ENCODE results near the gene GPC6. TPM values are rescaled to one million over a fixed set of nuclear protein-coding genes. Genes with fewer than 3 reads are reported as not detected.
A peak's percentile ranks its signal among the peaks of the same experiment; 100 is the strongest.

The GPC6 gene
- total RNA-seq, 1 donor from 2014 or later, result 42.9 TPM

DNA sequence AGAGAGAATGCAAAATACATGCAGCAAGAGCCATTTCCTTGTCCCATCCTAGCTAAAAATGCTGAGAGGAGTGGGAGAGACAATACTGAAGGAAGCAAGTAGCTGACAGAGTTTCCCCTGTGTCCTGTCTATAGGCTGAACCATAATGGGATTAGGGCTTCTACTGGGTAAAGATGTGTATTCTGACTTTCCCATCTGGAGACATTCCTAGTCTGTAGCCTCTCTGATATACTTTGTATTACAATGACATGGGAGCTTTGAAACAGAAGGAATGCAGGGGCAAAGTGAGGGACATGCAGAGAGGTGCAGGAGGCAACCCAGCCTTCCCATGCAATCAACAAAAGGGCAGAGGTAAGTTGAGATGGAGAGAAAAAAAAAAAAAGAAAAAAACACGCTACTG lies 10.5 kb upstream of the GPC6 start:
- Histone ChIP-seq H3K27me3 (peaks cover 6% of the 10 kb centered on the region), H4K20me1 (ENCODE audit: low read depth) (no peaks in the 10 kb centered on the region), H3K36me3 (no peaks in the 10 kb centered on the region), H3K9me3 (ENCODE audit: low read depth) (no peaks in the 10 kb centered on the region), H3K9ac (no peak overlapping the region), H3K4me2 (no peak overlapping the region), H3K4me3 (no peak overlapping the region), H2AFZ (replicated peaks) (no peak overlapping the region), H3K27ac (no peak overlapping the region), H3K79me2 (ENCODE audit: low read depth) (no peaks in the 10 kb centered on the region), H3K4me1 (peaks cover 6% of the 10 kb centered on the region), H3F3A (ENCODE audit: low read depth) (no peaks in the 10 kb centered on the region)
- H3K27ac Mint-ChIP-seq, result peak overlapping the region; percentile 19
- TF ChIP-seq EZH2phosphoT487 (IDR thresholded peaks at IDR 0.05) (no peak), EZH2 (IDR thresholded peaks at IDR 0.05) (no peak)
- TF ChIP-seq, protein P1, sequence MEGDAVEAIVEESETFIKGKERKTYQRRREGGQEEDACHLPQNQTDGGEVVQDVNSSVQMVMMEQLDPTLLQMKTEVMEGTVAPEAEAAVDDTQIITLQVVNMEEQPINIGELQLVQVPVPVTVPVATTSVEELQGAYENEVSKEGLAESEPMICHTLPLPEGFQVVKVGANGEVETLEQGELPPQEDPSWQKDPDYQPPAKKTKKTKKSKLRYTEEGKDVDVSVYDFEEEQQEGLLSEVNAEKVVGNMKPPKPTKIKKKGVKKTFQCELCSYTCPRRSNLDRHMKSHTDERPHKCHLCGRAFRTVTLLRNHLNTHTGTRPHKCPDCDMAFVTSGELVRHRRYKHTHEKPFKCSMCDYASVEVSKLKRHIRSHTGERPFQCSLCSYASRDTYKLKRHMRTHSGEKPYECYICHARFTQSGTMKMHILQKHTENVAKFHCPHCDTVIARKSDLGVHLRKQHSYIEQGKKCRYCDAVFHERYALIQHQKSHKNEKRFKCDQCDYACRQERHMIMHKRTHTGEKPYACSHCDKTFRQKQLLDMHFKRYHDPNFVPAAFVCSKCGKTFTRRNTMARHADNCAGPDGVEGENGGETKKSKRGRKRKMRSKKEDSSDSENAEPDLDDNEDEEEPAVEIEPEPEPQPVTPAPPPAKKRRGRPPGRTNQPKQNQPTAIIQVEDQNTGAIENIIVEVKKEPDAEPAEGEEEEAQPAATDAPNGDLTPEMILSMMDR (IDR thresholded peaks at IDR 0.05), result no peak
- DNase-seq (ENCODE audit: low spot score), result peak; percentile 15
- H3K4me1 Mint-ChIP-seq, result peaks cover 5% of the 10 kb centered on the region
- H3K36me3 Mint-ChIP-seq, result no peaks in the 10 kb centered on the region
- H3K4me3 Mint-ChIP-seq, result no peak overlapping the region
- no peaks in the 10 kb centered on the region for H3K27me3 Mint-ChIP-seq (ENCODE audit: insufficient read depth, low read depth)
- no peaks in the 10 kb centered on the region for H3K9me3 Mint-ChIP-seq

- Mint-ChIP-seq H3K27me3 (ENCODE audit: insufficient read depth, low read depth) (no peaks in the 10 kb centered on the region), H3K36me3 (no peaks in the 10 kb centered on the region), H3K9me3 (no peaks in the 10 kb centered on the region), H3K4me3 (no peak overlapping the region), H3K4me1 (peaks cover 5% of the 10 kb centered on the region), H3K27ac (no peak overlapping the region)
- Histone ChIP-seq H3K9me3 (ENCODE audit: low read depth) (no peaks in the 10 kb centered on the region), H3K4me3 (no peak overlapping the region), H3K4me1 (peaks cover 6% of the 10 kb centered on the region), H4K20me1 (ENCODE audit: low read depth) (no peaks in the 10 kb centered on the region), H3K4me2 (no peak overlapping the region), H3K27me3 (peaks cover 6% of the 10 kb centered on the region), H3K27ac (no peak overlapping the region), H3K9ac (no peak overlapping the region), H3K79me2 (ENCODE audit: low read depth) (no peaks in the 10 kb centered on the region), H3F3A (ENCODE audit: low read depth) (no peaks in the 10 kb centered on the region), H2AFZ (replicated peaks) (no peak overlapping the region), H3K36me3 (no peaks in the 10 kb centered on the region)
- DNase-seq (ENCODE audit: low spot score), result no peak
- TF ChIP-seq EZH2phosphoT487 (IDR thresholded peaks at IDR 0.05), result no peak
- TF ChIP-seq, protein P1 (IDR thresholded peaks at IDR 0.05), result no peak
- TF ChIP-seq EZH2 (IDR thresholded peaks at IDR 0.05), result no peak
These were observed 8.8 kb upstream of the GPC6 start for GRCh38 chr13:93217721-93218261.

- H3K27me3 ChIP-seq, result peaks cover 6% of the 10 kb centered on the region
- H3K9me3 ChIP-seq (ENCODE audit: low read depth), result no peaks in the 10 kb centered on the region
- Mint-ChIP-seq H3K36me3 (no peaks in the 10 kb centered on the region), H3K4me3 (no peak overlapping the region), H3K4me1 (peaks cover 11% of the 10 kb centered on the region), H3K27ac (no peak overlapping the region), H3K27me3 (ENCODE audit: insufficient read depth, low read depth) (no peaks in the 10 kb centered on the region), H3K9me3 (no peaks in the 10 kb centered on the region)
- H3K79me2 ChIP-seq (ENCODE audit: low read depth), result no peaks in the 10 kb centered on the region
- H2AFZ ChIP-seq (replicated peaks), result no peak overlapping the region
- H3K4me3 ChIP-seq, result no peak overlapping the region
- no peak overlapping the region for H3K27ac ChIP-seq
- DNase-seq (ENCODE audit: low spot score), result no peak
- no peak overlapping the region for H3K4me2 ChIP-seq
- H3K36me3 ChIP-seq, result no peaks in the 10 kb centered on the region
- H3F3A ChIP-seq (ENCODE audit: low read depth), result no peaks in the 10 kb centered on the region
- no peak overlapping the region for H3K9ac ChIP-seq
- H4K20me1 ChIP-seq (ENCODE audit: low read depth), result no peaks in the 10 kb centered on the region
- TF ChIP-seq, protein P1 (IDR thresholded peaks at IDR 0.05), result no peak
- TF ChIP-seq EZH2phosphoT487 (IDR thresholded peaks at IDR 0.05) (no peak), EZH2 (IDR thresholded peaks at IDR 0.05) (no peak)
- H3K4me1 ChIP-seq, result peaks cover 6% of the 10 kb centered on the region
These were observed 8.0 kb upstream of the GPC6 start for GRCh38 chr13:93218583-93218982.

Measured in neural progenitor cell (in vitro differentiated cells).